Suprapubic skin (tissue), 4 donors: ENCODE measurements around the gene MLKL. TPM values are rescaled to one million over a fixed set of nuclear protein-coding genes. Genes with fewer than 3 reads are reported as not detected.

ENCODE experiments used
- DNase-seq, 2 donors: peaks; one replicate each; pipeline ENCODE4 v3.0.0-alpha.2; 2019; ENCODE audit warnings: low spot score in 2 of 2
- H3K27ac ChIP-seq: fragments of 200-600 bp; sonication (generic); one replicate; pipeline ENCODE4 v1.5.1; 2019
- H3K27me3 ChIP-seq: fragments of 200-600 bp; sonication (generic); one replicate; pipeline ENCODE4 v1.5.1; 2019
- H3K36me3 ChIP-seq: fragments of 200-600 bp; sonication (generic); one replicate; pipeline ENCODE4 v1.5.1; 2019
- H3K4me1 ChIP-seq: fragments of 200-600 bp; sonication (generic); one replicate; pipeline ENCODE4 v1.5.1; 2019
- H3K4me3 ChIP-seq: fragments of 200-600 bp; sonication (generic); one replicate; pipeline ENCODE4 v1.5.1; 2019; ENCODE audit warnings: mild to moderate bottlenecking
- H3K9me3 ChIP-seq: fragments of 200-600 bp; sonication (generic); one replicate; pipeline ENCODE4 v1.5.1; 2019
- CTCF ChIP-seq, 2 donors: fragments of 200-600 bp in 1 of 2; fragments of 450-650 bp in 1 of 2; sonication (generic) in 1 of 2; IDR thresholded peaks; one replicate each; pipeline ENCODE4 v1.5.1; 2016 to 2019; ENCODE audit warnings: antibody characterized with exemption in 2 of 2, mild to moderate bottlenecking in 1 of 2, moderate library complexity in 1 of 2
- EP300 ChIP-seq: sonication (generic); formaldehyde crosslinking; IDR thresholded peaks from one replicate; pipeline ENCODE4 v1.6.1; 2017; ENCODE audit warnings: antibody characterized with exemption
- POLR2A ChIP-seq, 2 donors: fragments of 450-650 bp; IDR thresholded peaks; one replicate each; pipeline ENCODE4 v1.6.1; 2017; ENCODE audit warnings: antibody characterized with exemption in 2 of 2, mild to moderate bottlenecking in 2 of 2, moderate library complexity in 2 of 2
- POLR2AphosphoS5 ChIP-seq, 3 donors: sonication (generic); formaldehyde crosslinking; IDR thresholded peaks; one replicate each; pipeline ENCODE4 v1.6.1; 2017; ENCODE audit warnings: antibody characterized with exemption in 3 of 3
- WGBS: methylation state at CpG from one replicate; pipeline ENCODE4 v1.1.5; 2018; 5-methylcytosine and 5-hydroxymethylcytosine counted together
- total RNA-seq, 4 donors: library from RNA; depleted of rRNA; stranded (reverse); fragments of >200 nt; gene quantifications; one replicate each; pipeline ENCODE4 v1.1.0, GENCODE V29; 2016

Gene MLKL
- 10 to 100 TPM in 1 of 4 donors, 1 to 10 TPM in 3; 3.1 to 12.0 (median 7.0) TPM for total RNA-seq

- Histone ChIP-seq H3K4me3 (peak within 1 kb of the TSS; percentile 91), H3K4me1 (peaks cover 28% of the 10 kb centered on the region), H3K36me3 (no peaks in the 10 kb centered on the region), H3K27me3 (no peaks in the 10 kb centered on the region), H3K9me3 (no peaks in the 10 kb centered on the region), H3K27ac (peak within 1 kb of the TSS; percentile 85)
- DNase-seq = peak in 1 of 2 donors; percentile 76
- WGBS = 0% methylated on average over 8 of the region's 35 CpGs
- TF ChIP-seq EP300 (no peak), CTCF (IDR thresholded peaks at IDR 0.05) (no peak), POLR2AphosphoS5 (IDR thresholded peaks at IDR 0.05) (no peak)
Measured at GRCh38 chr16:74700438-74701225, at the start of gene MLKL. Gene MLKL, minus strand, starts transcription at chr16:74700862. Its CDS starts 5,105 bp downstream, at chr16:74695757.

GRCh38 chr16:74749291-74750055, 48.8 kb upstream of the MLKL start:
- Histone ChIP-seq H3K9me3 (no peaks in the 10 kb centered on the region), H3K27me3 (peaks cover 9% of the 10 kb centered on the region), H3K4me3 (no peak overlapping the region), H3K27ac (peak overlapping the region; percentile 16), H3K4me1 (no peaks in the 10 kb centered on the region), H3K36me3 (no peaks in the 10 kb centered on the region)
- no peak for DNase-seq
- 42% methylated on average over 14 of the region's 20 CpGs for WGBS
- no peak for TF ChIP-seq EP300

GRCh38 chr16:74748616-74749026, 48.0 kb upstream of the MLKL start:
- H3K4me1 ChIP-seq = peaks cover 5% of the 10 kb centered on the region
- no peak overlapping the region for H3K4me3 ChIP-seq
- no peak for TF ChIP-seq EP300
- no peak for TF ChIP-seq CTCF (IDR thresholded peaks at IDR 0.05)
- TF ChIP-seq POLR2AphosphoS5 (IDR thresholded peaks at IDR 0.05) = no peak
- TF ChIP-seq POLR2A (IDR thresholded peaks at IDR 0.05) = no peak
- no peaks in the 10 kb centered on the region for H3K36me3 ChIP-seq
- WGBS = 85% methylated on average over 19 of the region's 19 CpGs
- no peaks in the 10 kb centered on the region for H3K9me3 ChIP-seq
- DNase-seq = no peak
- peak overlapping the region; percentile 16 for H3K27ac ChIP-seq
- peaks cover 9% of the 10 kb centered on the region for H3K27me3 ChIP-seq

- H3K36me3 ChIP-seq = no peaks in the 10 kb centered on the region
- WGBS = 86% methylated on average over 28 of the region's 32 CpGs
- peaks cover 11% of the 10 kb centered on the region for H3K4me1 ChIP-seq
- no peak for DNase-seq
- H3K27ac ChIP-seq = peak overlapping the region; percentile 16
- H3K4me3 ChIP-seq = no peak overlapping the region
- TF ChIP-seq POLR2AphosphoS5 (IDR thresholded peaks at IDR 0.05) (no peak), POLR2A (IDR thresholded peaks at IDR 0.05) (no peak), EP300 (no peak), CTCF (IDR thresholded peaks at IDR 0.05) (no peak)
- H3K27me3 ChIP-seq = peaks cover 9% of the 10 kb centered on the region
- H3K9me3 ChIP-seq = no peaks in the 10 kb centered on the region
Measured at GRCh38 chr16:74747716-74748615, 47.3 kb upstream of the MLKL start.

GRCh38 chr16:74745926-74746325, 45.3 kb upstream of the MLKL start:
- TF ChIP-seq POLR2AphosphoS5 (IDR thresholded peaks at IDR 0.05) (no peak), EP300 (no peak), POLR2A (IDR thresholded peaks at IDR 0.05) (no peak), CTCF (IDR thresholded peaks at IDR 0.05) (no peak)
- Histone ChIP-seq H3K4me1 (peaks cover 25% of the 10 kb centered on the region), H3K9me3 (no peaks in the 10 kb centered on the region), H3K27me3 (peaks cover 3% of the 10 kb centered on the region), H3K27ac (no peak overlapping the region), H3K4me3 (no peak overlapping the region), H3K36me3 (no peaks in the 10 kb centered on the region)
- 47% methylated on average over 7 of the region's 7 CpGs for WGBS
- no peak for DNase-seq
